ENCODE measurements around the gene TENT4B. TPM values are rescaled to one million over a fixed set of nuclear protein-coding genes. Genes with fewer than 3 reads are reported as not detected.

TENT4B gene
- total RNA-seq, 1 donor from 2014 or later = 13.5 TPM

DNA sequence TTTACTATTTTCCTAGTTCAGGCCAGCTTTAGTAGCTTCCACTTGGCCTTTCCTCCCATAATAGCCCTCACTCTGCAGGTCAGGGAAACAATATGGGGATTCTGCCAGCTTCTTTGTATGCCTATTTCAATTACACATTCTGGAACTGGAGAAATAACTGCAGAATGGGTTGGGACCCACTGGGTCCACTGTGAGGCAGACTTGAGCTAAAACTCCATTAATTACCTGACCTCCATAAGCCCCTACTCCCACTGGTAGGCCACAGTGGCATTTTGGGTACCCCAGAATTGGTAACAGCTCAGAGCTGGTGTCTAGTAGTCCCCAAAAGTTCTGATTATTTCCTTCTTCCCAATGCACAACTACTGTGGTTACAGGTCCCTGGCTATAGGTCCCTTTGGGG lies 16.7 kb upstream of the TENT4B start:
- peaks cover 4% of the 10 kb centered on the region for H3K4me1 Mint-ChIP-seq (ENCODE audit: low read depth)
- H3K4me3 Mint-ChIP-seq (ENCODE audit: low read depth) = no peak overlapping the region
- H3K9me3 Mint-ChIP-seq (ENCODE audit: low read depth) = peaks cover 3% of the 10 kb centered on the region
- TF ChIP-seq, protein P1, sequence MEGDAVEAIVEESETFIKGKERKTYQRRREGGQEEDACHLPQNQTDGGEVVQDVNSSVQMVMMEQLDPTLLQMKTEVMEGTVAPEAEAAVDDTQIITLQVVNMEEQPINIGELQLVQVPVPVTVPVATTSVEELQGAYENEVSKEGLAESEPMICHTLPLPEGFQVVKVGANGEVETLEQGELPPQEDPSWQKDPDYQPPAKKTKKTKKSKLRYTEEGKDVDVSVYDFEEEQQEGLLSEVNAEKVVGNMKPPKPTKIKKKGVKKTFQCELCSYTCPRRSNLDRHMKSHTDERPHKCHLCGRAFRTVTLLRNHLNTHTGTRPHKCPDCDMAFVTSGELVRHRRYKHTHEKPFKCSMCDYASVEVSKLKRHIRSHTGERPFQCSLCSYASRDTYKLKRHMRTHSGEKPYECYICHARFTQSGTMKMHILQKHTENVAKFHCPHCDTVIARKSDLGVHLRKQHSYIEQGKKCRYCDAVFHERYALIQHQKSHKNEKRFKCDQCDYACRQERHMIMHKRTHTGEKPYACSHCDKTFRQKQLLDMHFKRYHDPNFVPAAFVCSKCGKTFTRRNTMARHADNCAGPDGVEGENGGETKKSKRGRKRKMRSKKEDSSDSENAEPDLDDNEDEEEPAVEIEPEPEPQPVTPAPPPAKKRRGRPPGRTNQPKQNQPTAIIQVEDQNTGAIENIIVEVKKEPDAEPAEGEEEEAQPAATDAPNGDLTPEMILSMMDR (IDR thresholded peaks at IDR 0.05; ENCODE audit: unreplicated experiment) = no peak
- no peak overlapping the region for H3K27ac Mint-ChIP-seq
- no peak for DNase-seq (ENCODE audit: low spot score, unreplicated experiment)
- H3K36me3 Mint-ChIP-seq (ENCODE audit: insufficient read depth) = no peaks in the 10 kb centered on the region
- no peaks in the 10 kb centered on the region for H3K27me3 Mint-ChIP-seq

DNA sequence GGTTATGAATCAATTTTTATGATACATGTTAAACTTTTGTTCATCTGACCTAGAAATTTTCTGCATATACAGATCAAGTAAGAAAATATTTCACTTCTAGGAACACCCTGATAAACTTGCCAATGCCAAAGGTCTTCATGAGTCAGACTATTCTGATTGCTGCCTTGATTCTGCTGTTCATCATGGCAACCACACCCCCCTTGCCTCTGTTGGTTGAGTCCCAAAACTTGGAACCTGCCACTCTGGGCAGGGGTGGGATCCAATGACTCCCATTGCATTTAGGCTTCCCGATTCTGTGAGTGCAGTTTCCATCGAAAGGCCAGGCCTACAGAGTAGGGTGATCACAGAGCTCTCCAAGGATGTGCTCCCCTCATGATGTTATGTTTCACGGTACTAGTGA lies 15.8 kb upstream of the TENT4B start:
- DNase-seq (ENCODE audit: low spot score, unreplicated experiment) = no peak
- H3K36me3 Mint-ChIP-seq (ENCODE audit: insufficient read depth) = no peaks in the 10 kb centered on the region
- H3K27ac Mint-ChIP-seq = no peak overlapping the region
- H3K9me3 Mint-ChIP-seq (ENCODE audit: low read depth) = peaks cover 3% of the 10 kb centered on the region
- peaks cover 4% of the 10 kb centered on the region for H3K4me1 Mint-ChIP-seq (ENCODE audit: low read depth)
- H3K4me3 Mint-ChIP-seq (ENCODE audit: low read depth) = no peak overlapping the region
- no peaks in the 10 kb centered on the region for H3K27me3 Mint-ChIP-seq
- TF ChIP-seq, protein P1 (IDR thresholded peaks at IDR 0.05; ENCODE audit: unreplicated experiment) = no peak

DNA sequence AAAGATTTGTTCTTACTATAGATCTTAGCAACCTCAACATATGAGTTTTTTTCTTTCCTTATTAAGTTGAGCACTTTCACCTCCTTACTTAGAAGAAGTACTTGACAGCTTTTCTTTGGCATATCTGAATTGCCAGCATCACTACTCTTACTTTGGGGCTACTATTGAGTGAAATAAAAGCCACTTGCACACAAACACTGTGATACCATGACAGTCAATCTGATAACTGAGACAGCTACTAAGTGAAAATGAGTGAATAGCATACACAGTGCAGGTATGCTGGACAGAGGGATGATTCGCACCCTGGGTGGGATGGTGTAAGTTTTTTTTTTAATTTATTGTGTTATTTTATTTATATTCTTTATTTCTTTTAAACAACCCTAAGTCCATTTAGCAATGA lies 13.5 kb upstream of the TENT4B start:
- Mint-ChIP-seq H3K36me3 (ENCODE audit: insufficient read depth) (no peaks in the 10 kb centered on the region), H3K27me3 (no peaks in the 10 kb centered on the region)
- no peak for DNase-seq (ENCODE audit: low spot score, unreplicated experiment)

DNA sequence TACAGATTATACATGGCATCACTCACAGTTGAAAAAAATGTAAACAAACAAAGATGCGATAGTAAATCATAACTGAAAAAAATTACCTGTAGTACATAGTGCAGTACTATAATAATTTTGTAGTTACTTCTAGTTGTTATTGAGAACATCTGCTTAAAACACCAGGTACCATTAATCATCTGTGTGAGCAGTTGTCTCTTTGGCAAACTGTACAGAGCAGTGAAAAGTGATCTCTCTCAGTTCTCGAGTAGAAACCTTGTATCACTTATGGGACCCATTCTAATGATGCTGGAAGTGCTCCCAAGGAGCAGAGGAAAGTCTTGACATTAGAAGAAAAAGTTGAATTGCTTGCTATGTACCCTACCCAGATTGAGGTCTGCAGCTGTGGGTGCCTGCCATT lies 8.9 kb upstream of the TENT4B start:
- no peaks in the 10 kb centered on the region for H3K36me3 Mint-ChIP-seq (ENCODE audit: insufficient read depth)
- TF ChIP-seq, protein P1 (IDR thresholded peaks at IDR 0.05; ENCODE audit: unreplicated experiment) = no peak
- H3K9me3 Mint-ChIP-seq (ENCODE audit: low read depth) = peaks cover 3% of the 10 kb centered on the region
- DNase-seq (ENCODE audit: low spot score, unreplicated experiment) = no peak
- no peak overlapping the region for H3K27ac Mint-ChIP-seq
- no peaks in the 10 kb centered on the region for H3K4me1 Mint-ChIP-seq (ENCODE audit: low read depth)
- H3K4me3 Mint-ChIP-seq (ENCODE audit: low read depth) = no peak overlapping the region
- no peaks in the 10 kb centered on the region for H3K27me3 Mint-ChIP-seq

More for the DNA sequence above, 13.5 kb upstream of the TENT4B start:
- Mint-ChIP-seq H3K9me3 (ENCODE audit: low read depth) (peaks cover 3% of the 10 kb centered on the region), H3K4me1 (ENCODE audit: low read depth) (peaks cover 4% of the 10 kb centered on the region), H3K4me3 (ENCODE audit: low read depth) (no peak overlapping the region), H3K27ac (no peak overlapping the region)
- TF ChIP-seq, protein P1 (IDR thresholded peaks at IDR 0.05; ENCODE audit: unreplicated experiment) = no peak

DNA sequence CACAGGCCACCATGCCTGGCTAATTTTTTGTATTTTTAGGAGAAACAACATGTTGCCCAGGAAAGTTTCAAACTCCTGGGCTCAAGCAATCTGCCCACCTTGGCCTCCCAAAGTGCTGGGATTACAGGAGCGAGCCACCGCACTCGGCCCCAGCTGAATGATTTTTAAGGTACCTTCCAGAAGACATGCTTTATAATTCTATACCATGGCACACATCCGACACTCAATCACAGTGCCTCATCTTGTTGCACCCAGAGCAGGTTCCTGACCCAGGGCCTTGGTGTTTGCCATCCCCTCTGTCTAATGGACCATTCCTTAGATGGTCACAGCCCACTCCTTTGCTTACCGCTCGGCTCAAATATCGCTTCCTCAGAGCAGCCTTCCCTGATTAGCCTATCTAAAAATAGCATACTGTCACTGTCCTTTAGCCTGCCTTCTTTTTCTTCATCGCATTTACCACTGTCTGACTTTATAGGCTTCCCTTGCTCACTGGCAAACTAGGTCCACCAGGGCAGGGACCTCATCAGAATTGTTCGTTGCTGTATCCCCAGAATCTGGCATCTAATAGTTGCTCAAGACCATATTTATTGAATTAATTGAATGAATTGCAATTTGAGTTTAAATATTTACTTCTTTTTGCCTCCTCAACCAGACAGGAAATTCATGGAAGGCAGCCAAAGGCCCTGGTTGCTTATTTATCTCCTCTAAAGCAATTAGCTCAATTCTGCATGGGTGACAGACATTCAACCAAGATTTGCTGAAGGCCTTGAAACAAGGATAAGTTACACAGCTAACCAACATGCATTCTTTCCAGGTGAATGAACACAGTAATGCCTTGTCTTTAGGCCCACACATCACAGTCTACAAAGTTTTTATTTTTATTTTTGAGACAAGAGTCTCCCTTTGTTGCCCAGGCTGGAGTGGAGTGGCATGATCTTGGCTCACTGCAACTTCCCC lies 6.3 kb upstream of the TENT4B start:
- no peaks in the 10 kb centered on the region for H3K4me1 Mint-ChIP-seq (ENCODE audit: low read depth)
- no peak overlapping the region for H3K27ac Mint-ChIP-seq
- H3K36me3 Mint-ChIP-seq (ENCODE audit: insufficient read depth) = no peaks in the 10 kb centered on the region
- TF ChIP-seq, protein P1 (IDR thresholded peaks at IDR 0.05; ENCODE audit: unreplicated experiment) = no peak
- DNase-seq (ENCODE audit: low spot score, unreplicated experiment) = no peak
- no peaks in the 10 kb centered on the region for H3K9me3 Mint-ChIP-seq (ENCODE audit: low read depth)
- no peaks in the 10 kb centered on the region for H3K27me3 Mint-ChIP-seq
- H3K4me3 Mint-ChIP-seq (ENCODE audit: low read depth) = no peak overlapping the region

Data from progenitor cell of endocrine pancreas (in vitro differentiated cells).